Ureter (tissue), 1 donor: ENCODE data around the gene ABCC5. TPM values are rescaled to one million over a fixed set of nuclear protein-coding genes. Genes with fewer than 3 reads are reported as not detected.
A peak's percentile ranks its signal among the peaks of the same experiment; 100 is the strongest.
"Not testable (repeated sequence)": the region's sequence is repeated elsewhere in the genome, so short reads cannot be mapped to it uniquely, and the experiment has no call there.

ENCODE experiments used
- DNase-seq: peaks from one replicate; pipeline ENCODE4 v3.0.0-alpha.2; 2020; ENCODE audit warnings: low spot score
- total RNA-seq: library from RNA; stranded (reverse); gene quantifications from one replicate; pipeline ENCODE4 v1.2.4, GENCODE V29; 2023
- donor health status: DM: yes; HTN: yes; CAD: no.

The ABCC5 gene
- total RNA-seq, 1 donor from 2014 or later: 119 TPM

DNA sequence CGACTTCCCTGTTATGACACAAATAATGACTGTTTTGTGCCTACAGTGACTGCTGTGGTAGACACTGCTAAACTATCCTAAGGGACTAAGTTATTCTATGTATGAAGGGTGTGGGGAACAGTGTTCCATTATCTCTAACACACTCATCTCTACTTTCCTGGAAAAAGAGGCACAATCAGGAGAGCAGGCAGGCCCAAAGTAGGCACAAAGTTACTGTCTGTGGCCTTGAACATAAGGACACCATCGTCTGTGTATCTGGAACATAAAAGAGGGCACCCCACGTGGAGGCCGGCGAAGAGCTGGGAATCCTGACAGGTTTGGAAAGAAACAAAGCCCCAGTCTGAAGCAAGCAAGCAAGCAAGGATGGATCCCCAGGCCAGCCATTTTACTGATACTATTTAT is 1.5 kb downstream of the ABCC5 start:
- no peak for DNase-seq

DNA sequence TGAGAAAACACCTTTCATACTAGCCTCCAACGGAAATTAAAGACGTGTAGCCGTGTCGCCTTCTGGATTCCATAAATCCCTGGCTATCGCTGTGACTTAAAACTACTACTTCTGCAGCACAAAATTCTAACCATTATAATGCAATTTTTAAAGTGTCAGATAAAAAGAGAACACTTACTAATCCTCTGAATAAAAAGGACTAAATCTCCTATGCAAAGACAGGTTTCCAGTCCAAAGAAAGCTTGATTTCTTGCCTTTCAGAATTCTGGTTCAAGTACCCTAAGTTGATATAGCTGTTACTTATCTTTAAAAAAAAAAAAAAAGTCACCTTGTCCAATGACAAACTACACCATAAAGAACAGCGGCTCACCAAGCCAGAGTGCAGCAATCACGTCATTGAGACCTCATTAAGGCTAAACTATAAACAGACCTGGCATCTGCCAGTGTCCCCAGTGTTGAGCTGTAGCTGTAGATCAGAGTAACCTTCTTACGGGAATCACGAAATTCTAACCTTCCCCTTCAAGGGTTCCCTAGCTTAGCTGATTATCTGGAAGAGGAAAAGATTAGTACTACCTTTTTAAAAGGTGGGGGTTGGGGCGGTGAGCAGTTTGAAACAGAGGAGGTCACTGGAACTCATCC is 2.2 kb downstream of the ABCC5 start:
- DNase-seq: no peak

DNA sequence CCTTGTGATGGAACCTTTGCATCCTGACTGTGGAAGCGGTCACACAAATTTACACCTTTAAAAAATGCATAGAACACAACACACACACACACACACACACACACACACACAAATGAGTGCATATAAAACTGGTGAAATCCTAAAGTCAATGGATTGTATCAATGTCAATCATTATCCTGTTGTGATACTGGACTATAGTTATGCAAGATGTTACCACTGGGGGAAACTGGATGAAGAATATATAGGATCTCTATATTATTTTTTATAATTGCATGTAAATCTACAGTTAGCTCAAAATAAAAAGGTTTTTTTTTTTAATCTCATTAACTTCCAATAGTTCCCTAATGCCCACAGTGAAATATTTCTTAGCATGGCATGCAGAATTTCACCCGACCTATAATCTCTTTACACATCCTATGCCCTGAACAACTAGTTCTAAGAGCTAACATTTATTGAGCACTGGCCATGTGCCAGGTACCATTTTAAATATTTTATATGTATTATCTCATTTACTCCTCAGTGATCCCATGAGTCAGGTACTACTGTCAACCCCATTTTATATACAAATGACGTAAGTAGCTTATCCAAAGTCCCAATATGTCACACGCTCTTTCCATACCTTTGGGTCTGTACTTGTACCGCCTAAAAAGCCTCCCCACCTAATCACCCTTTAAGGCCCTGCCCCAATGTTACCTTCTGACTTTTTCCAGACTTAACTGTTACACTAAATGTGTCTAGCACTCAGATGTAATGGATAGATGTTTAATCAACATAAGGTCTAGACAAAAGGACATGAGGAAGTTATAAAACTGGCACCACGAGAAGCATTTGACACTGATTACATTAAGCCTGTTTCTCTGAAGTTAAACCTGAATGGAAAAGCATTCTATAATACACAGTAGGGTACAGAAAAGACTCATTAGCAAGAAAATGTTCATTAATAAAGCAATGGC is 5.5 kb downstream of the ABCC5 start:
- DNase-seq: no peak

DNA sequence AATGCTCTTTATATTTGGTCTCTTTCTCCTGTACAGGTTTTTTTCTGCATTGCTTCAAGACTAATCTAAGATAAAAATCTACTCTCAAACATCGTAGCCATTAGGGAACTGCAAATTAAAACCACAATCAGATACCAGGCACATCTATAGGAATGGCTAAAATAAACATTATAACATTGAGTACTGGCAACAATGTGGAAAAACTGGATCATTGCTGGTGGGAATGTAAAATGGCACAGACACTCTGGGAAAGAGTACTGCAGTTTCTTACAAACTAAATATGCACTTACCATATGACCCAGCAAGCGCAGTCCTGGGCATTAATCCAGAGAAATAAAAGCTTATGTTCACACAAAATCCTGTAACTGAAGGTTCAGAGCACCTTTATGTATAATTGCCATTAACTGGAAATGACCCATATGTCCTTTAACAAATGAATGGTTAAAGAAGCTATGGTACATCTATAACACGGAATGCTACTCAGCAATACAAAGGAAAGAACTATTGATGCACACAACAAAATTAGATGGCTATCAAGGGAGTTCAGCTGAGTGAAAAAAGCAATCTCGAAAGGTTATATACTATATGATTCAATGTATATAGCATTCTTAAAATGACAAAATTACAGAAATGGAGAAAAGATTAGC is 6.3 kb downstream of the ABCC5 start:
- DNase-seq: no peak

DNA sequence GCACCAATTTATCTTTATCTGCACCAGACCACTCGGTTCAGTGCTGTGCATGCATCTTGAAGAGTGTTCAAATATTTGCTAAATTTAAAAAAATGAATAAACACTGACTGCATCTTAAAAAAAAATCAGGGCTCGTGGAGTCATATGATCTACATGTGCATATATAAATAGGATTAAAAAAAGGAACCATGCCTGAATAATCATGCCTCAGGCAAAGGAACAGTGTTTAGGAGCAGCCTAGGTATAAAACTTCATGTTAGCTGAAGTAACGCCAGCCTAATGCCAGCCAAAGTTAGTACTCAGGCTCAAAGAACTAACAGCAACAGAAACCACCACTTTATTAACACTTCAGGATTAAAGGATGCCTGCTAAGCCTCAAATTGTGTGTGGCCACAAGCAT is 9.5 kb downstream of the ABCC5 start:
- DNase-seq: no peak

DNA sequence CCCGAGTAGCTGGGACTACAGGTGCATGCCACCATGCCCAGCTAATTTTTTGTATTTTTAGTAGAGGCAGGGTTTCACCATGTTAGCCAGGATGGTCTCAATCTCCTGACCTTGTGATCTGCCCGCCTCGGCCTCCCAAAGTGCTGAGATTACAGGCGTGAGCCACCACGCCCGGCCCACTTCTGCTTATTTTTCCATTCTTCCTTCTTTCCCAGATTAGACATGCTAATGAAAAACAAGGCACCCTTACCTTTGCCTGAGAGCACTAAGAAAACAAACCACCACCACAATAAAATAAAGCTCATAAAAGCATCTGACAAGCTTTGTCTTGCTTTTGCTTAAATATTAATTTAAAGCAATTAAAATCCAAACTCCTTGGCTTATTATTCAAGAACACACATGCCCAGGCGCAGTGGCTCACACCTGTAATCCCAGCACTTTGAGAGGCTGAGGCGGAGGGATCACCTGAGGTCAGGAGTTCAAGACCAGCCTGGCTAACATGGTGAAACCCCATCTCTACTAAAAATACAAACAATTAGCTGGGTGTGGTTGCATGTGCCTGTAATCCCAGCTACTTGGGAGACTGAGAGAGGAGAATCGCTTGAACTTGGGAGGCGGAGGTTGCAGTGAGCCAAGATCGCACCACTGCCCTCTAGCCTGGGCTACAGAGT is 10.4 kb downstream of the ABCC5 start:
- DNase-seq: not testable (repeated sequence)

DNA sequence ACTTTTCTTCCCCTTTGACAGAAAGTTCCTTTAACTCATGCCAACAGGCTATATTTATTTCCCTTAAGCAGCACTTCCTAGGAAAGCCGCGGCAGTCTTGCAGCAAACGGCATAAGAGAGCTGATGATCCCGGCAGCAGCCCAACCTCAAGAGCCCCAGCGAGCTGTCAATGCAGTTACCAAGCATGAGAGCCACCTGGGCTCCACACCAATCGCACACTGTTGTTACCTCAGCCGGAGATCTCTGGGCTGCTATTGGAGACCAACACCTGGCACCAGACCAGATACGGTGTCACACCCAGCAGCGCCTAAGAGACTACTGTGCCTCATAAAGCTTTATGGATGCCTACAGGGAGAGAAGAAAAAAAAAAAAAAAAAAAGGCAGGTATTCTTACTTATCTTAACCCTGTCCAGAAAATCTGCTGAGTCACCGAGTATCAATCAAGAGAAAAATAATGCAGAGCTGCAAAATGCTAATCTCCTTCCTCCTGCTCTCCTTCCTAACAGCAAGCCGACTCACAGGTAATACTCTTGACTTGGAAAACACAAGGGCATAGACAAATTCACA is 11.7 kb downstream of the ABCC5 start:
- DNase-seq: peak; percentile 76

DNA sequence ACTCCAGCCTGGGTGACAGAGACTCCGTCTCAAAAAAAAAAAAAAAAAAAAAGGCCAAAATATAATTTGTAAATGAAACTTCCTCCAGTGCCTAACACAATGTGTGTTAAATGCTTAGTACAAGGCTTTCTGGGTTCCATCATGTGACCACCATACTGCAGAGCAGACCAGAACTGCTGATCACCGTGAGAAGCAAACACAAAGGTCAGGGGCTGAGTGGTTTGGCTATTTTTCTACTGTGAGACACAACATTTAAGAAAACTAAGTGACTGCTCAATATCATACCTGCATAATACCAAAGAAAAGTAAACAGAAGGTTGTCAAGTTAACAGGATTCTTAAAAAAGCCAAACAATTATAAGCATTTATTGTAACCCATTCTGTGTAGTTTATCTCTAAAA is 13.2 kb downstream of the ABCC5 start:
- no peak for DNase-seq

DNA sequence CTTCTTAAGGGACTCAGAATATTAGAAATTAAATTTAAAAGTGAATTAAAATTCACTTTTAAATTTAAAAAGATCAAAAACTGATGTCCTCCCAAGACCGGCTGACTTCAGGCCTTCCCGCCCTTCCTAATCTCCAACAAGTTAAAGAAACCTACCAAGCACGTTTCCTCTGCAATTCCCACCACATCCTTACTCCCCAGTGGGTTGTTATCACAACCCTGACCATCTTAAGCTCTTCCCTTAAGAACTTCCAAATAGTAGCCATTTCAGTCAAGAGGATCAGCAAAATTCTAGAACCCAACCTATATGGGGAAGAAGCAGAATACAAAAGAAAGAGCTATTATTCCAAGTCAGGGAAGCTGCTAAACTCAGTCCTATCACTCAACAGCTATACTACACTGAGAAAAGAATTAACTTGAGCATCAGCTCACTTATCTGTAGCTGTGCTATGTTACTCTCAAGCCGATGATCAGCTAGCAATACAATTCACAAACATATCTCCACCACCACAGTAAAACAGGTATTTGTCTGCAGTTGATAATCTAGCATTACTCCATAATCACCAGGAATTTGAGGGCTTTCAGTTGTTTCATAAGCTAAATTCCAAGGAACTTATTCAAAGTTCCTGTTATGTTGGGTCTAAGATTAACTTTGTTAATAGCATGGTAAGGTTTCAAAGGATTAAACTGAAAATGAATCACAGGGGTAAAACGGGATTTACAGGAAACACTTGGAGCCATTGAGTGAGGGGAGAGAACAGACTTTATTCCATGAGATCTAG is 14.3 kb downstream of the ABCC5 start:
- no peak for DNase-seq

DNA sequence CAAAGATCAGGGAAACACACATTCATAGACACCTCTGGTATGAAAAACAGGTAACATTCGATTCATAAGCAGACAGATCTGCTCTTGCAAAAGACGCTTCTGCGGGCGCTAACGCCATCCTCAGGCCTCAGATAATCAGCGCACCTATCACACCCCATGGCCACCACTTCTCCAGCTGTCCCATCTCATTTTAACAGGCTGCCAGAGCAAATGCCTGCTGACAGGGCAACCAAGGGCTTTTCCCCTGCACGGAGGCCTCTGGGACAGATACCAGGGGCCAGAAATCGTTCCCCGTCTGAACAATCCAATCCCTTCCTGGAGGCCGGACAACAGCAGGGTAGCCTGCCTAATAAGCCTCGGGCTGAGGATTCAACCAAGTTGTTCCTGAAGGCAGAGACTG is 15.2 kb downstream of the ABCC5 start:
- no peak for DNase-seq

DNA sequence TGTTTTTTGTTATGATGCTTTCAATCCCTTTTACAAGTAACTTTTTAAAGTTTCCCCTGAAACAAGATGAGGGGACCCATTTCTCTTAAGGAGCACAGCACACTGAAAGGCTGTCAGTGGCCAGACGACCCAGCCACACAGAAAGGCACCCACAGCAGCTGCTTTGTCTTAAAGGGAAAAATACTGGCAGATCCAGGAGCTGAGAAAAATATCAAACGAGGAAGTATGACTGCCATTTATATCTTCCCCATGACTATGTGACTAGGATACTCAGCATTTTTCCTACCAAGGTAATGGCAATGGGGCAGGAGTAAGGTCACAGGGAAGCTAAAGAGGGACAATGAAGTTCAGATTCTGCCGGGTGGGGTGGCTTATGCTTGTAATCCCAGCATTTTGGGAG is 15.9 kb downstream of the ABCC5 start:
- no peak for DNase-seq

DNA sequence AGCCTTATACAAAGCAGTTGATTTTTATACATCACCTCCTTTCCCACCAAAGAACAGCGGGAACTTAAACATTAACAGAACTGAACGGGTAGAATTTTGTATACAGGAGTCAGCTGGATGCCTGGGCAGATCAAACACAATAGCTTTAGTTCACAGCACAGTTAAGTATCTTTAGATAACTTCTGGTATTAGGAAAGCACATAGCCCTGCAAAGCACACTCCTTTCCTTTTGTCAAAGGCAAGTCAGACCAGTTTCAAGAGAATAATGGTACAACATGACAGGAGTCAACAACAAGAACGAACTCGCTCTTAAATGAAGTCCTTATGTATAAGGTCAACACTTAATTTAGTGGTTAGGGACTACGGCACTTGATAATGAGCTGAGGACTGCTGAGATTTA is 26.3 kb downstream of the ABCC5 start:
- no peak for DNase-seq

DNA sequence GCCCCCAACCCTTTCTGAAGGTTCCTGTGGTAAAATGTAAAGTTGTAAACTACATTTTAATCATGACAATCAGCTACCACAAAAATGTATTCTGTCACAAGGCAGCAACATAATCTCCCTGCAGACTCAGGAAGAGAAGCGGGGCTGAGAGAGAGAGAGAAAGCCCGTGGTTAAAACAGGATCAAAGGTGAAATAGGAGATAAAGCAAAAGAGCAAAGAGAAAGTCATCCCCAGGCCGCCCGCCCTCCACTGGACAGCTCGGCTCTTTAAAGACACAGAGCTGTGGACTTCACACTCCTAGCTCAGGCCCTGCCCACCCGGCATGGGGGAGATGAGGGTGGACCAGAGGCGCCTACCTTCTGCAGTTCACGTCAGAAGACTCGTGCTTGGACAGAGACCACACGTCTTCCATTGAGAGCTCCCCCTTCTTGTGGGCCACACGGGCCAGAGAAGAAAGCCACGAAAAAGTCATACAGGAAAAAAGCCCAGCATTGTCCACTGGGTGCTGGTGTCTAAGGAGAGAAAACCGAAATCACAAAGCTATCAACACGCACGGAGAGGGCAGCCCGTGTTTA is 29.4 kb downstream of the ABCC5 start:
- no peak for DNase-seq

DNA sequence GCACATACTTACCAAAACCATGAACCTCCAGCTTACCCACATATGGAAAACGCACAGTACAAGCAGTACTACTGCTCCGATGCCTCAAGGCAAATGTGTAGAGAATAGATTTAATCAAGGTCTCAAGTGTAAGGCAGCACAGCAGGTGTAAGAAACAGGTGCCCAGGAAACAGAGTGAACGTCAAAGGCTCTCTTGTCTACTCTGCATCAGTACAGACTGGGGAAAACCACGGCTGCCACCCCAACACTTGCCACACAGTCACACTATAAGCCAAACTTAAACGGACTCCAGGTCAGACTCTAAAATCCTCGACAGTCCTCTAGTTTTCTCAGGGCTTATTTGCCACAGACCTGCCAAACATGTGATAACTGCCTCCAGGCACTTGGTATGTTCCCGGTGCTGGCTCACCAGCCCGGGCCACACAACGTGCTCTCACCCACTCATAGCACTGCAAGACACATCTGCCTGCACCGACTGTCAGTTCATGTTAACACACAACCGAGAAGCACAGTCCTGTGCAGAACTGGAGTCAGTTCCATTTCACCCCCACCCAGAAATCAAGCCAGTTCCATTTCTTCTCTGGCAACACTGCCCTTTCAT is 30.6 kb downstream of the ABCC5 start:
- no peak for DNase-seq

DNA sequence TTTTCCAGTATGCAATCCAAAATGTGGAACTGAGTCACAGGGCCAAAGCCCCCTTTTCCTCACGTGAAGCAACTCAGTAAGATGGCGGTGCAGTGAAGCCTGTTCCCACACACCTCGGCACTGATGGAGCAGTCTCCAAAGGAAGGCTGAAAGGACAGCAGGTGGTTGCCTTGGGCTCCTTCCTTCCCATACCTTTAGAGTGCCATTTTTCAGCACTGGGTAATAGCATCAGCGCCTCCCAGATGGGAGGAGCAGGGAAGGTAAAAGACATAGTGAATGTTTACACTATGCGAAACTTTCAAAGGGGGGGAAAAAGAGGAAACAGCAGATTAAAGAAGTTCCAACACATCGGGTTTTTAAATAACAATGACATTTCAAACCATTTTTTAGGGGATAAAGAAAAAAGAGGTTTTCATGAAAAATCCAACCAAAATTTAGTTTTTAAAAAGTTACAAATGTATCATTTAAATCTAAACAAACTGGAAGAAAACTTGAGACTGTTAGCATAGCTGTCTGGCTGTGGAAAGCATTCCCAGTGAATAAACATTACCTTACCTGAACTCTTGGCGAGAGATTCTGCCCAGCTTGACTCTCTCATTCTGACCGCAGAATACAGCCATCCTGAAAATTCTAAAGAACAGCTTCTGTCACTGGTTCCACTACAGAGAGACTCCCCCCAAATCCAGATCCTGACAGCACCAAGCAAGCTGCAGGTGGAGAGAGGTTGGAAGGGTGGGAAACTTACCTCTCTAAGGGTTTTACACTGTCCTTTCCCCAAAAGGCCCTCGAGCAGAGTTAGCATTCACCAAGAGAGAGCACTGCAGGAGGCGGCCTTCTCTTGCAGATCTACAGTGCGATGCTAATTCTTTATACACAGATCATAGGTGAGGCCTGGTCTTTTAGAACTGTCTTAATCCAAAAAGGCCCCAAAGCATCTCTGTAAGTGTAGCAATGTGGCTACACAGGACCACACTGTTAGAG is 32.6 kb downstream of the ABCC5 start:
- DNase-seq: no peak

DNA sequence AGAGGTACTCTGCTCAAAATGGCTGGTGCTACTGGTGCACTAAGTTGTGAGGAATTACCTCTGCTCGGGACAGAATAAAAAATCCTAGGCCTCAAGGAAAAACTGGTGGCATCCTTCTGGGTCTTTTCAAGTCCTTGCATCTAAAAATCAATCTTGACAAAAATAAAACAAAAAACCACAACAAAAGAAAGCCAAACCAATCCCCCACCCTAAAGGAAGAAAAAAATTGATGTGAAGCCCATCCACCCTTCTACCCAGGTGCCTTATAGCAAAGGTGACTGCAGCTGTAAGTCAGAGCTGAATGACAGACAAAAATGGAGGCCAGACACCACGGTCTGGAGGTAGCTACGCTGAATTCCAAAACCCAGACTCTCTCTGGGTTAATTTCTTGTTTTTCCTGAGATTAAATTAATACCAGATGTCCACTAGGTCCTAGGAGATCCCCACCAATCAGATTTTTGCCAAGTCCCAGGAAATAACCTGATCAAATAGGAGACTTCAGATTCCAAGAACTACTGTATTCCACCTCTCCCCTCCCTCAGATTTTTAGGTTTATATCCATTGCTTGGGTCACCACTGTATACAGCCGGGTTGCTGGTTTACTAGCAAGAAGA is 33.5 kb downstream of the ABCC5 start:
- DNase-seq: no peak

DNA sequence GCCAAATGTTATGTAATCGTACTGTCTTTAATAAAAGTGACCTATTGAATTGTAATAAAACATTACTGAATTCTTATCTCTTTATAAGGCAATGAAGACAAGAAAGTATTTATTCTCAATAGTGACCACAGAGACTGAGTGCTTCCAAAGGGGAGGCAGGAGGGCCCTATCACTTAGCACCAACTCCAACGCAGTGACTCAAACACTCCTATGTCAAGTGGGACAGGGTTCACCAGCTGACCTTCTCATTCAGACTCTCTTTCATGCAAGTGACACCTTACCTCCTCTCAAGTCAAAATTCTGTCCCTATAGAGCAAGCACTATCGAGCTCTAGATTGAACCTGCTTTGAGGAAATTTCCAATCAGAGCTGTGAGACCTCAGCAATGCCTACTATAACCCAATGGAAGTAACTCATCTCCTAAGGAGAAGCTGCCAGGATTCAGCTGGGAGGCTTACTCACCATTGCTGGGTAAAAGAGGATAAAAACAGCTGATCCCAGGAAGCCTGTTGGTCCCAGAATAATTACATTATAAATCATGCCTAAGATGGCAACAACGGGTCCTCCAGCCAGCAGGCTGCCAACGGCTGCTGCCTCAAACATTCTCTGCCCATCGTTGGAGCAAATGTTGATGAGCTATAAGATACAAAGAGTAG is 35.6 kb downstream of the ABCC5 start:
- no peak for DNase-seq

DNA sequence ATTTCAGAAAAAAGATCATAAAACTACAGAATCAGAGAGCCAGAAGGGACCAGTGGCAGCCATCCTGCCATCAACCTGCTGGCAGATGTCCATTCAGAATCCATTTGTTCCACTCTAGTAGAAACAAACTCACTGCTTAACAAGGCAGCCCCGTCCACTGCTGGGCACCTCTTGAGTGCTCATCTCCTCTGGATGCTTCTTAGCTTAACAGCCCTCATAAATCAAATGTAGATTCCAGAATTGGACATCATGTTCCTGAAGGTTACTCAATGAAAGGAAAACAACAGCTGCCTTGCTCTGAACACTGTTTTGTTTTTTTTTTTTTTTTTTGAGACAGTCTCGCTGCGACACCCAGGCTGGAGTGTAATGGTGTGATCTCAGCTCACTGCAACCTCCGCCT is 37.3 kb downstream of the ABCC5 start:
- DNase-seq: no peak
